MV-4-11 (cell line): ENCODE results near the gene IL1RAP.

ENCODE experiments used
- DNase-seq: peaks from one replicate; lab custom pipeline; 2025; lab: John Stamatoyannopoulos, UW

The IL1RAP gene

DNA sequence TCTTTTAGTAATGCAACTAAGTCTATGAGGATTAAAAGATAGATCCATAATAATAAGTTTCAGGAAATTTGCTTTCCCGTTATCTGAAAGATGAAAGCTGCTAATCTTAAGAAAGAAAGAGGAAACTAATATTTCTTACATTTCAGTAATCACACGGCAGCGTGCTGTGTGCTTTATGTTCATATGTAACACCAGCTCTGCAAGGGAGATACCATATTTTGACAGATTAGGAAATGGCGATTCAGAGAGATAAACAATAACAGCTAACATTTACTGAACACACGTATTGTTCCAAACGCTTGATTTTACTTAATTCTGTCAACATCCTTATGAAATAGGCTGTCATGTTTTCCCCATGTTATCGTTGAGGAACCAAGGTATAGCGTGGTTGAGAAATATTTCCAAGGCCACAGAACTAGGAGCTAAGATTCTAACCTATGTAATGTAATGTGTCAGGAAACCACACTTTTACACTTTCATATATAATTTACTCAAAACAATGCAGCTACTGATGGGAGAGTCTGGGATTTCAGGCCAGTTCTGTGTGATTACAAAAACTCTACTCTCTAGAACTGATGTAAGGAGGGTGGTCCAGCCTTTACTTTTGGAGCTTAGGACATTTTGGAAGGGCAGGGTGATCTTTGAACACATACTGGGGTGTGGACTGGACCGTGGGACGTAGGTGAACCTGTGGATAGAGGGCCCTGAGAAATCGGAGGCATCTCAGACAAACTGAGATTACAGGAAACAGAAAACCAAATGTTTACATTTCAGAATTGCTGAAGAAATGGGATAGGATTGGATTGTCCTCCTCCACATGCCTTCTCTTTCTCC, 100.6 kb downstream of the IL1RAP start:
- DNase-seq: no peak

DNA sequence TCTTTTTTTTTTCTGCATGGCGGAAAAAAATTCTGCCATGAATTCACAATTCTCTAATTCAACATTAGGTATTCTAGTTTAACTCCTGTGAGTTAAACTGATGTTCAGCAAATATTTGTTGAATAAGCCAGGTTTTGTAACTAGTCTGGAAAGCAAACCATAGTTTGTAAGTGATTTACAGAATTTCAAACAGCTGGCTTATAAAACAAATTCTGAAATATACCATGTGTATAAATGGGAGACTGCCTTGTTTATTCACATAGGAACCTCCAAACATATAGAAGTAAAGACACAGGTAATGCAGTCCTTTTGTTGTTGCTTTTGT, 101.1 kb downstream of the IL1RAP start:
- DNase-seq: no peak

DNA sequence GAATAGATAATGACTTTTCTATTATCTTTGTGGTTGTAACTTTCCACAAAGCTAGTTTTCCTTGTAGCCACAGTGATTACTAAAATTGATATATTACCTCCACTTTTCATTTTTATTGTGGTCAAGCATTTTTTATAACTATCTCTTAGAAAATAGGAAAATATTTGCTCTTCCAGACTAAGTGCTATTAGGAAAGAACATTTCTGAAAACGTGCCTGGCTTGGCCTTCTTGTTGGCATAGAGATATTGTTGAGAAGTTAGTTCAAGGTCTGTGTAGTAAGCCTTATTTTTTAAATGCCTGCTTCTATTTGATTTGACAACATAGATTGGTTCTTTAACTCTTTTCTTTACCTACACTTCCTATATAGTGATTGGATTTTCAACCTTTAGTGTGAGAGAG, 101.7 kb downstream of the IL1RAP start:
- no peak for DNase-seq

DNA sequence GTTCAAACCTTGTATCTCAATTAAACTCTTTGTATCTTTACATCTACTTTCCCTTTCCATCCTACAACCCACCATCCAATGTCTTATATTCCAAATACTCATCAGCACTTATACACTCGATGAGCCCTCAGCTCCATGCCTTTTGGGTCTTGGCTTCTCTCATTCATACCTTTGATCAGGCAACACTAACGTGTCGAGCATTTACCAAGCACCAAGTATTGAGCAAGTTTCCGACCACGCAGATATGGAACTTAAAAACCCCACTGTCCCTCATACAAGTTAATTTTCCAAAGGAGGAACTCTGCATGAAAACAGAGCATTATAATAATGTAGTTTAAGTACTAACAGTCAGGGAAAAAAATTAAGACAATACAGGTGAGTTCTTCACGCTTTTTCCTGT, 102.8 kb downstream of the IL1RAP start:
- peak; percentile 78 for DNase-seq

DNA sequence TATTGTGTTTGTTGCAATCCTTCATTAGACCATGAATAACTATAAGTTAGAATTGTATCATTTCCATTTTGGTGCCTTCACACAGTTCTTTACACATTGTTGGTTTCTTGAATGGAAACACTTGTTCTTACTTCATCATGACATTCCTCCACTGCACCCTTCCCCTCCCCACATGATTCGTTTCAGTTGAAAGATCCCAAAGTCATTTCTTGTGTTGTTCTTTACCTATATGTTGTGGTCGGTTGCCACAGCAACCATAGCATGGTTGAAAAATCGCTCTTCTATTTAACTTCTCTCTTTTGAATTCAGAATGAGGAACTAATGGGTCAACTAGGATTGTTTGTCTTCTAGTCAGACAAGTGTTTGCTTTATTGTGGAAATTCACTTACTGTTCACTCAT, 103.3 kb downstream of the IL1RAP start:
- peak; percentile 99 for DNase-seq

DNA sequence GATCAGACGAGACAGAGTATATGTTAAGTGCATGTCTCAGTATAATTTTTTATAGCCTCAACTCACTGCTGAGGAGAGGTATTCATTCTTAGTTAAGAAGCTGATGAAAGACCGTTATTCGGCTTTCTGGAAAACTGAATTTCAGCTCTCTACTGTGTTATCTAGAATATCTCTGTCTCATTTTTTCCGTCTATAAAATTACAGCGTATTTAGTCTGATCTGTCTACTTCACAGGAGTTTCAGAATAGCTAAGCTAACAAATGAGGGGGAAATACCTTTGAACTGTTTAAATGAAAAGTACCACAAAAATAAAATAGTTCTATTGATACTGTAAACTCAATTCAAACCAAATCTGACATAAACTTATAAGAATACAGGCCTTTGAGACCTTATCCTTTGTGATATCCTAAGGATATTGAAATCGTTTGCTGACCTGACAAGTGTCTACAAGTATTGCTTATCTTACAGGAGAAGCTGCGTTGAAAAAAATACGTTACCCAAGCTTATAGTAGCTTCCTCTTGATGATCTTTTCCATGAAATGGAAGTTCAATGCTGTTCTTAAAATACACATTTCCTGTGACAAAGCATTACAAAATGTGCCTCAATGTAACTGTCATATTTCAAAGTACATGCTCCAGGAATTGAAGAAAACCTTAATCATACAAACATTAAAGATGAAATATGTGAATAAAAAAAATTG, 104.6 kb downstream of the IL1RAP start:
- peak; percentile 96 for DNase-seq

DNA sequence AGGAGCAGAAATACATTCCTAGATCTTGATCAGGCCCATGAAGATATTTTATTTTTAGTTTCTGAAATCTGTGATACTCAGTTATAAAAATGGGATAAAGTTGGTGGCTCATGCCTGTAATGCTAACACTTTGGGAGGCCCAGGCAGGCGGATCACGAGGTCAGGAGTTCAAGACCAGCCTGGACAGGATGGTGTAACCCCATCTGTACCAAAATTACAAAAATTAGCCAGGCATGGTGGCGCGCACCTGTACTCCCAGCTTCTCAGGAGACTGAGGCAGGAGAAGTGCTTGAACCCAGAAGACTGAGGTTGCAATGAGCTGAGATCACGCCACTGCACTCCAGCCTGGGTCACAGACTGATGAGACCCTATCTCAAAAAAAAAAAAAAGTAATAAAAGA, 105.5 kb downstream of the IL1RAP start:
- DNase-seq: peak; percentile 15

DNA sequence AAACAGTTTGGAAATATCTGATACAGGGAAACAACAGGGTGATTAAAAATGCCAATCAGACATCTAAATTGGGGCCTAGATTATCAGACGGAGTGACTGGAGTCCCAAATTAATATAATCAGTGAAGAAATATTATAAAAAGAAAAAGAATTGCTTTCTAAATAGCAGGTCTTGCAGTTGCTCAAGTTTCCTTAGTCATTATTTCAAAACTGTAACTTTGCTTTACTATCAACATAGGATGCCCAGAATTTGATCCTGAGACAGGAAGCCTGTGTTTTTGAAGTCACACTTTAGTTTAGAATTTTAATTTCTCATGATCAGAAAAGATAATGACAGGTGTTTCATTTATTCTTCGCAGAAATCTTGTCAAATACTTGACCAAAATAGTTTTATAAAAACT, 105.9 kb downstream of the IL1RAP start:
- DNase-seq: peak; percentile 29

DNA sequence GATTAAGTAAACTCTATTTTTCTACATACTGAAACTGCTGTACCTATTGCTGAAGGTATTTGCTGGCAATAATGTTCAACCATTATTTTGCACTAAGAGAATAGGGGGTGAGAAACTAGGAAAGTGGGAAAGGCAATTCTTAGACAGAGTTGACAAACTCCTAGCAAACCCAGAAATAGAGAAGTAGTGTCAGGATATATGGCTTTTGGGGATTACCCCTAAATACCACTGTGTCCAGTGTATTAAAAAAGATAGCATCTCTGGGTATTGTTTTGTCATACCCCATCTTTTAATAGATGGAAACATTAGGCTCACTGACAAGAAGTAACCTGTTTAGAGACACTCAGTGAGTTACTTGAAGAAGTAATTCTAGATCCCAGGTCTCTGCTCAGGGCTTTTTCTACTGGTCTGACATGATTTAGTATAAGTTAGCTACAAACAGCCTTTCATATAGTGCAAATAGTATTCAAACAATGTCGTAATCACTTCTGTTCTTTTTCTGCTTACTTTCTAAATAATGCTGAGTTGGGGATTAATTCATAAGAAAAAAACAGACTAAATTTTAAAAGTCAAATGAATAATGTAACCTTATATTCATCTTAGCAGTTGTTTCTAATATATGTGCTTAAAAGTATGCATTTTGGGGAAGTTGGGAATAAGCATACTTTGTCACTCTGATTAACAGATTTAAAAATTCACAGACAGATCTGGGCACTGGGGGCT, 107.2 kb downstream of the IL1RAP start:
- DNase-seq: peak; percentile 77

DNA sequence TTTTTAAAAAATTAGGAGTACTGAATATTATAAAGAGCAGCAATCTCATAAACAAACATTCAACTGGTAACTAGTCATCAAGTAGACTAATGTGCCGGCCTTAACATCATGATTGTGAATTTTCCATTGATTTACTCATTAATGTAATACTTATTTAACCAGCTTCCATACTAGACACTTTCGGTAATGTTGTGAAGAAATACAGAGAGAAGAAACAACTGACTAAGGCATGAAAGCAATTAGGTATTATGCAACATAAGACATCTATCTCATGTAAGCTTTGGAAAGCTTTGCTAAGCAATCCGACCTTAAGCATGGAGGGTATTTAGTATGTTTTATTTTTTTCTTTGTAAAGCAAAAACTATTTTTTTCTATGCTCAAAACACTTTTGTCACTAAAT, 108.0 kb downstream of the IL1RAP start:
- peak; percentile 86 for DNase-seq

DNA sequence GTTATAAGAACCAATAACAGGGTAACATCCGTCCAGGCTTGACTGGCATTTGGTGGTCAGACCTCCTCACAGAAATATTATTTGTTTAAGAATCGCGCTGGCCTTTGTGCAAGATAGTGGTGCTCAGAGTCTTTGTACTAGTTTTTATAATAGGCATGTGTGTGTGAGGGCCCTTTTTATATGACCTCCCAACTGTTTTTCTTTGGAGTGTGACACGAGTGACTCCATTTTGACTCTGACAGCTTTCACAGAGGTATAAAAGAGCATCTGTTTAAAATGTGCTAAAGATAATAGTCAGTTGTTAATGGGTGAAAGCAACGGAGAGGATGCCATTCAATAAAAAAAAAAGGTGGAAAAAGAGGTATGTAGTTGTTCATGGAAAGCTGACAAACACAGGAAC, 110.4 kb downstream of the IL1RAP start:
- no peak for DNase-seq

DNA sequence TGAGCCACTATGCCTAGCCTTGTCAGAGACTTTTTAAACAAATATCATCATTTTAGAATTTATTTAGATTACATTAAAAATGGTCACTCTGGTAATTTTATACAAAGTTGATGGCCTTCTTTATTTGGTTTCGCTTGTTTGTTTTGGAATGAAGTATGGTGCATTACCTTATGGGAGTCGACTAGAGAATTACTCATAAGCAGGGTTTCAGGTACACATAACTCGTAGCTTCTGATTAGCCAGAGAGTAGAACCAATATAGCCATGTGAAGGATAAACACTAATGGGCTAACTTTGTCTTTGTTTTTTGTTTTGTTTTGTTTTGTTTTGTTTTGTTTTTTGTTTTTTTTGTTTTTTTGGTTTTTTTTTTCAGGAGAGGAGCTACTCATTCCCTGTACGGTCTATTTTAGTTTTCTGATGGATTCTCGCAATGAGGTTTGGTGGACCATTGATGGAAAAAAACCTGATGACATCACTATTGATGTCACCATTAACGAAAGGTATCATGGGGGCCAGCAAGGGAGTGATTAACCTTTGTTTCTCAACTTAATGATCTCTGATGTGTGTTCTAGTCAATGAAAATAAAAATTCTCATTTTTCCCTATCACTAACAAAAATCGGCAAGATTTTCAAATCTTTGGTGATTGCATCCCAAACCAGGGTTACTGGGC, 113.2 kb downstream of the IL1RAP start:
- DNase-seq: no peak

DNA sequence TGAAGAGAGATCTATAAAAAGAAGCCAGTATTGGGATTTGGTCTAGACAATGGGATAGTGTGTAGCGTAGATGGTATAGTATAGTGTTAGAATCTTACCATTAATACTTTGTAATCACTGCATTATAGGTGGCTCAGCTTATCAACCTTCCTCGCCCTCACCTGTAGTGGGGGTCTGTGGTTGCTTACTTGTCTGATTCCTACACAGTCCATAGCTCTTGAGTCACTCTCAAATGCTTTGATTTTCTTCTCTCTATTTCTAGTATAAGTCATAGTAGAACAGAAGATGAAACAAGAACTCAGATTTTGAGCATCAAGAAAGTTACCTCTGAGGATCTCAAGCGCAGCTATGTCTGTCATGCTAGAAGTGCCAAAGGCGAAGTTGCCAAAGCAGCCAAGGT, 115.2 kb downstream of the IL1RAP start:
- DNase-seq: no peak

DNA sequence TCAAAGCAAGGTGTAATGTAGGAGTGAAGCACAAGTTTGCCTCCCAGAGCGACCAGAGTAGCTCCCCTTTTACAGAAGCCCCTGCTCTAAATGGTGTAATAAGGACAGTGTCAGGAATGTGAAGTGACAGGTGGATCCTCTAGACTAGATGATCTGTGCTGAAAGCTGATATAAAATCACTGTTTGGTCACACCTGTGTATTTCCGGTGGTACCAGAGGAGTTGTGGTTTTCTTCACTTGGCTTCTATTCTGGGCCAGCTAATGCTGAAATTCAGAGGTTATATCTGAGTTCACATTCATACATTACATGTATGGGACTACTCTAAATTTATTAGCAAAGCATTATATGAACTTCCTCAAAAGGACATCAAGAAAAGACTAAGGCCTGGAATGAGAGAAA, 117.4 kb downstream of the IL1RAP start:
- no peak for DNase-seq

DNA sequence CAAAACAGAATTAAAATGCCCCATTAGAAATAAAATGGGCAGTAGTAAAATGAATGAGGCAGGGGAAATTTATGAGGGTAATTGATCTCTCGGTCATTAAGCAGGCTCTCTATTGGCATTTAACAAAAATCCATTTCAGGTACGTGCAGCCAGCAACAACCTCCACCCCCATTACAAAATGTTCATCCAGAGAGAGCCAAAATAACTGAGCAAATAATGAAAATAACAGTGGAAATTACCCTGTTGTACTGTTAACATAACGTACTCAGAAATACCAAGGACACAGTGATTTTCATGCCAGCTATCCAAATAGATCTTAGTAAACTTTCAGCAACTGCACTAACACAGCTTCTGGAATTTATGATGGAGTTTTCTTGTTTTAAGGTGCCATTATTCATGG, 127.7 kb downstream of the IL1RAP start:
- no peak for DNase-seq

DNA sequence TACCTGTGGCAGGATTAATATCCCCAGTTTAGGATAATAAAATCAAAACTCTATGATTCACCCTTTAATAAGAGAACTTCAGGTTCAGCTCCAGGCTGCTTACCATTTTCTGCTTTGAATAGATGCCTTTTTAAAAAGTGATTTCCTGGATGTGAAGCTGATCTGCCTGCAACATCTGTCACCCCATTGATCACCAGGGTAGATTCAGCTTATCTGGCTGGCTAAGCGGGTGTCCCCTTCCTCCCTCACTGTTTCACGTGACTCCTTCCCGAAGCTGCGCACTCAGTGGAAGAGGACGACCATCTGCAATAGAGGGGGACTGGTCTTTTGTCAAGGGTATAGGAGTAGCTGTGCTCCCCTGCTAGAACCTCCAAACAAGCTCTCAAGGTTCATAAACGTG, 128.1 kb downstream of the IL1RAP start:
- DNase-seq: no peak

DNA sequence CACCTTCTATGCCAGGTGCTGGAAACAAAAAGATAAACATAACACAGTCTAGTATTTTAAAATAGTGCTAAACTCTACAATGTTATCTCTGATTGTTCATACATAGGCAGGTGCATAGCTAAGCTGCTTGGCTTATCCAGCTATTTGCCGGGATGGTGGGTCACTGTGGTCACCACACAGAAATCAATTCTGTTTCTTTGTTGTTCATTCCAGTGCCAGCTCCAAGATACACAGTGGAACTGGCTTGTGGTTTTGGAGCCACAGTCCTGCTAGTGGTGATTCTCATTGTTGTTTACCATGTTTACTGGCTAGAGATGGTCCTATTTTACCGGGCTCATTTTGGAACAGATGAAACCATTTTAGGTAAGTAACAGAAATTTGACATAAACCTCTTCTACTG, 130.2 kb downstream of the IL1RAP start:
- DNase-seq: no peak

DNA sequence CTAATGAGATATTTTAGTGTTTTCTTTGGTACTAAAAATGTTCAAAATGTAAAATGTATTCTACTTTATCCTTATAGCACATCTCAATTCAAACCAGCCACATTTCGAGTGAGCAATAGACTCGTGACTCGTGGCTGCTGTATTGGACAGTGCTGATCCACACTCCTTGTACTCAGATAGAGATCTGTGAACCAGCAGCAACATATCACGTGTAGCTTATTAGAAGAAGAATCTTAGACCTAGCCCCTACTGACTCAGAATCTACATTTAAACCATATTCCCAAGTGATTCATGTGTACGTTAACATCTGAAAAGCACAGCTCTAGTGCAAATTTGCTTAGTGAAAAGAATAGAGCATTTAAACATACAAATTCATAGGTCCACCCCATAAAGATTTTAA, 130.9 kb downstream of the IL1RAP start:
- DNase-seq: no peak

DNA sequence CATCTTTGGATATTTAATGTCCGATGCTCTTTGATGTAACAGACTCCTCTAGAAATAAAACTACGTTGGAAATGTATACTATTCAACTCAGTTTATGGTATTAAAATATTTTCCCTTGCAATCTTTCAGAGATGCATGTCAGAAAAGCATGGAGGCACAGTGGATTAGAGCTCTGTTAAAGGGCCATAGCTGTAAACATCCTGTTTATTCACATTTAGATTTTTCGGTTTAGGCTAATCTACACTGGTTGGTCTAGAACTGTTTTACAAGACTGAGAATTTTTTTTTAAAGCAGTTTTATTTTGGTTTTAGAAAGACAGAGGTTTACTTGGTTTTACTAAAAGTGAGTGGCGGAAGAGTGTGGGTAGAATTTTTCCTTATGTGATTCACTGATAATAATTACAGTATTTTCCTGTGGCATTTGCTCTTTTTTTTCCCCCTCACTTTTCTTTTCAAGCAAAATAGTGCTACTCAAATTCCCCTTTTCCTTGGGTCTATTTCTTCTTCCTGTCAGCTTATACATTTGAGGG, 132.1 kb downstream of the IL1RAP start:
- no peak for DNase-seq

DNA sequence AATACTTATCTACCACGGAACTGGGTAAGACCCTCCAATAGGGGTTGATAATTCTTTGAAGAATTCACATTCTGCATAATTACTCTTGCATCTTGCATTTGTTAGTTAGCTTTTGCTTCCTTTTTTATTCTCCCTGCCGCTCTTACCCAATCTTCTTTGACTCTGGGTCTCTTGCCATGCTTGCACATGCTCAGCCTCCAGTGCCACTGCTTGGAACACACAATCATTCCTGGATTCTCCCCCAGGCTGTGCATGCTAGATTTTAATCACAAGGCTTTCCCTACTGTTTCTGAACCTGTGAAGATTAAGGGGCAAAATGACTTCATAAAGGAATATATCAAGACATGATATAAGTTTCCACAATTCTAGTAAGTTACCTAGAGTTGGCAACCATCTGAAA, 133.1 kb downstream of the IL1RAP start:
- peak; percentile 17 for DNase-seq

DNA sequence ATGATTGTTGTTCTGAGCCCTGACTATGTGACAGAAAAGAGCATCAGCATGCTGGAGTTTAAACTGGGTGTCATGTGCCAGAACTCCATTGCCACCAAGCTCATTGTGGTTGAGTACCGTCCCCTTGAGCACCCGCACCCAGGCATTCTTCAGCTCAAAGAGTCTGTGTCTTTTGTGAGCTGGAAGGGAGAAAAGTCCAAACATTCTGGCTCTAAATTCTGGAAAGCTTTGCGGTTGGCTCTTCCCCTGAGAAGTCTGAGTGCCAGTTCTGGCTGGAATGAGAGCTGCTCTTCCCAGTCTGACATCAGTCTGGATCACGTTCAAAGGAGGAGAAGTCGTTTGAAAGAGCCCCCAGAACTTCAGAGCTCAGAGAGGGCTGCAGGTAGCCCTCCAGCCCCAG, 142.0 kb downstream of the IL1RAP start:
- no peak for DNase-seq

DNA sequence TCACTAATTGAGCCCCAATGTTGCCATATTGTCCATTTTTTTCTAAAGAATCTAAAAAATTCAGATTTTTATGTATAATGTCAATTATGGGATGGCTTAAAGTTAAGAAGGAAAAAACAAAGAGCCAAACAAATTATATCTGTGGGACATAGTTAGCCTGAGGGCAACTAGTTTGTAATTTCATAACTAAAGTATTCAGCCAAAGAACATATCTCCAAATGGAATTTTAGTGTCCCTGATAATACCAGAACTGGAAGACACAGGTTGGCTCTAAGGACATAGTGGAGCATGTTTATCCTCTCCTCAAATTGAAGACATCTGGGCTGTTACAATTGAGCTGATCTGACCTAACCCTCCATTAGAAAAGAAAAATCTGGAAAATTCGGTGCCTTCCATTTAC, 144.2 kb downstream of the IL1RAP start:
- no peak for DNase-seq
